Measurements from ENCODE around the gene LRRC10B.

LRRC10B gene

GRCh38 chr11:61510166-61510919 lies 1.8 kb downstream of the LRRC10B start:
- CTCF ChIA-PET, result interaction anchor here (1.2 kb wide), 1 partner anchor 16 kb away, joined by 3 read pairs; no protein-coding TSS in a partner anchor

GRCh38 chr11:61510974-61511373 lies 2.4 kb downstream of the LRRC10B start:
- ChIA-PET POLR2A (no interaction called here), CTCF (interaction anchor here (1.2 to 10.9 kb wide), 4 partner anchors 15 to 64 kb away, joined by 3 to 196 read pairs (median 86); a partner anchor contains a TSS)
- TF ChIP-seq CTCF (IDR thresholded peaks at IDR 0.05; ENCODE audit: control extremely low read depth, extremely low read depth, low read depth, missing control alignments), result no peak
- no peak for DNase-seq (ENCODE audit: extremely low spot score)

More at GRCh38 chr11:61510166-61510919, 1.8 kb downstream of the LRRC10B start:
- no peak for DNase-seq (ENCODE audit: extremely low spot score)
- no peak for TF ChIP-seq CTCF (IDR thresholded peaks at IDR 0.05; ENCODE audit: control extremely low read depth, extremely low read depth, low read depth, missing control alignments)
- POLR2A ChIA-PET, result no interaction called here

DNA sequence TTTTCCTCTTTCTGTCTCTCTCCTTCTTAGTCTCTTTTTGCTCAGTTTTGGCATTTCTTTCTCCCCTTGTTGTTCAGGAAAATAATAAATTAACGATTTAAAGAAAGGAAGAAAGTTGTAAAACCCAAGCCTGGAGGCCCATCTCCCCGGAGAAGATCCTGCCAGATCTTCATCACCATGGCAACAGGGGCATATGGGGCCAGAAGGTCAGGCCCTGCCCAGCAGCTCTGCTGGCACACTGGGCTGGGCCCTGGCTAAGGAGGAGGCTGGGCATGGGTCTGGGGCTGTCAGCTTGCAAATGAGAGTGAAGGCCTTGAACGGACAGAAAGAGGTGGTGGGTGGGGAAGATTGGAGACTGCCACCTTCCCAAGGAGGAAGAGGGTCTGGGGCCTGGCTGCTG lies 2.8 kb downstream of the LRRC10B start:
- no peak for TF ChIP-seq CTCF (IDR thresholded peaks at IDR 0.05; ENCODE audit: control extremely low read depth, extremely low read depth, low read depth, missing control alignments)
- POLR2A ChIA-PET, result no interaction called here
- CTCF ChIA-PET, result interaction anchor here (1.0 to 10.9 kb wide), 6 partner anchors 10 to 65 kb away, joined by 3 to 196 read pairs (median 4); a partner anchor contains a TSS
- no peak for DNase-seq (ENCODE audit: extremely low spot score)

DNA sequence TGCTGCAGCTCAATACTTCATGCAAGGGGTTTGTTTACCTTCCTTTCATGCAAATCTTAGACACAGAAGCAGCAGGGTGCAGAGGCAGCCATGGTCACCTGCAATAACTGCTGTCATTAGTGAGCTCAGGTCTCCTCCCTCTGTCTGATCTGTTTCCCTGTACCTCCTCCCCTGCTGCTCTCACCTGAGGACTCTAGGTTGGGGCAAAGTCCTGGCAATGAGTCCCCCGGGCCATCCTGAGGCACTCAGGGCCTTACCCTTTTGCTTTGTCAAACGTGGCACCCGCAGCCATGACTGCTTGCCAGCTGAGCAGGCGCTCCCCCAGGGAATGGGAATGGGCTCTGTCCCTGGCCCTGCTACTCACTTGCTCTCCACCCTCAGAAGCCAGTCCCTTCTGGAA lies 3.9 kb downstream of the LRRC10B start:
- ChIA-PET POLR2A (no interaction called here), CTCF (interaction anchor here (1.0 to 10.9 kb wide), 7 partner anchors 9 to 66 kb away, joined by 3 to 196 read pairs (median 3); a partner anchor contains a TSS)
- TF ChIP-seq CTCF (IDR thresholded peaks at IDR 0.05; ENCODE audit: control extremely low read depth, extremely low read depth, low read depth, missing control alignments), result no peak
- DNase-seq (ENCODE audit: extremely low spot score), result no peak

- POLR2A ChIA-PET, result no interaction called here
- TF ChIP-seq CTCF (IDR thresholded peaks at IDR 0.05; ENCODE audit: control extremely low read depth, extremely low read depth, low read depth, missing control alignments), result no peak
- CTCF ChIA-PET, result interaction anchor here (1.5 to 10.9 kb wide), 3 partner anchors 36 to 124 kb away, joined by 4 to 196 read pairs (median 168); a partner anchor contains a TSS
- no peak for DNase-seq (ENCODE audit: extremely low spot score)
Observed at GRCh38 chr11:61513143-61513765, 4.7 kb downstream of the LRRC10B start.

DNA sequence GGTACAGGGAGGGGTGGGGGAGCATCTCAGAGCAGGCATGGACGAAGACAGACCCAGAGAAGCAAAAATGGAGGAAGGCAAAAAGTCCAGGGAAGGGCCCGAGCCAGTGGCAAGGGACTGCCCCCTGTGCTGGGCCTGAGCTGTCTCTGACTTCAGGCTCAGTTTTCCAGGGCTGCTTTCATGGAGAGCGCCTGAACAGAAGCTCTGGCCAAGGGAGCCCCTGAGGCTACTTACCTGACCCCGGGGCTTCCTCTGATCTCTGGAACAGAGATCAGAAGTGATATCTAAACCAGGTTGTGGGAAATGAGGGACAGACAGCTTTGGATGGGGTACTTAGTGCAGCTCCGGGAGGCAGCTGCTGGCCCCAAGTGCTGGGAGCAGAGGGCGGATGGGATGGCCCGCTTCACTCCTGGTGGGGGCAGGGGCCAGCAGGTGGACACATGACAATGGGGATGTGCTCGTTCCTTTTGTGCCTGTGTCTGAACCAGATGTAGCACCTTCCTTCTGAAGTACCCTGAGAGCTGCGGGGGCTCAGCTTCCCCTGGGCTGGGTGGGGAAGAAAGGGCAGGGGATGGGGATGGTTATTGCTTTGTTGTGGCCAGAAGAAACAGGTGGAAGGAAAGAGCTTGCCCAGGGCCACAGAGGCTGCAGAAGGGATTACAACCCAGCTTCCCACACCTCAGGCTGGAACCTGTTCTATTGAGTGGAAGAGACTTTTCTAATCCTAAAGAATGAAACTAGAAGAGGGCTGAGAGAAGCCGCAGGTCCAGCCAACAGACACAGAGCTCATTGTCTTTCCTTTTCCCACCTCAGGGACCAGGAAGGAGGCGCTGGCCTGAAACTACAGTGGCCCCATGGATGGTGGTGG lies 5.7 kb downstream of the LRRC10B start:
- ChIA-PET CTCF (interaction anchor here (0.9 to 10.9 kb wide), 5 partner anchors 8 to 123 kb away, joined by 3 to 196 read pairs (median 6); a partner anchor contains a TSS), POLR2A (no interaction called here)
- DNase-seq (ENCODE audit: extremely low spot score), result no peak
- TF ChIP-seq CTCF (IDR thresholded peaks at IDR 0.05; ENCODE audit: control extremely low read depth, extremely low read depth, low read depth, missing control alignments), result no peak
